BLaER1 (cell line): ENCODE data around the gene CHDH.

Experiments used
- H3K27ac ChIP-seq: shearing (Covaris generic); formaldehyde crosslinking; 2 replicates; pipeline ENCODE4 v1.8.1; 2022
- H3K27me3 ChIP-seq: shearing (Covaris generic); formaldehyde crosslinking; 2 replicates; pipeline ENCODE4 v1.8.1; 2022
- H3K36me3 ChIP-seq: shearing (Covaris generic); formaldehyde crosslinking; 2 replicates; pipeline ENCODE4 v1.8.1; 2022
- H3K4me1 ChIP-seq: shearing (Covaris generic); formaldehyde crosslinking; 2 replicates; pipeline ENCODE4 v1.8.1; 2022
- H3K4me2 ChIP-seq: shearing (Covaris generic); formaldehyde crosslinking; 2 replicates; pipeline ENCODE4 v1.8.1; 2022
- H3K4me3 ChIP-seq: shearing (Covaris generic); formaldehyde crosslinking; 2 replicates; pipeline ENCODE4 v1.8.1; 2022
- H3K9ac ChIP-seq: shearing (Covaris generic); formaldehyde crosslinking; 2 replicates; pipeline ENCODE4 v1.8.1; 2022
- H3K9me3 ChIP-seq: shearing (Covaris generic); formaldehyde crosslinking; 2 replicates; pipeline ENCODE4 v1.8.1; 2022
- H4K20me1 ChIP-seq: shearing (Covaris generic); formaldehyde crosslinking; 2 replicates; pipeline ENCODE4 v1.8.1; 2022
- Cebpa-rat ChIP-seq: shearing (Covaris generic); IDR thresholded peaks from 2 replicates; pipeline ENCODE4 v1.8.1; 2022

The CHDH gene

DNA sequence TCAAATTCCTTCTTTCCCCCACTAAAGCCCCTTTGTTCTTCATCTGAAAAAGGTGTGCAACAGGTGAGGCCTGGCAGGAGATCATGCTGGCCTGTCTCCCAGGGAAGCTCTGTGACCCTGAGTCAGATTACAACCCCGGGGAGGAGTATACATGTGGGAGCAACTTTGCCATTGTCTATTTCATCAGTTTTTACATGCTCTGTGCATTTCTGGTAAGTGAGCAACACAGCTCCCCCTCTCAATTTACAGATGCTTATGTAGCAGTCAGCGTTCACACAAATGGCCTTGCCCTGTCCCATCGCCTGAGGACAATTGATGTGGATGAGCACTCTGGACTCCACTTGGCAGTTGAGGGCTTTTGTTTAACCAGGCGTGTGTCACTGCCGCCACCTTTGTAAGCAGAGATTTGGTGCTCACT, 70.4 kb downstream of the CHDH start:
- H3K27ac ChIP-seq, result no peak overlapping the region
- H3K4me3 ChIP-seq, result no peak overlapping the region
- no peaks in the 10 kb centered on the region for H3K4me1 ChIP-seq
- H3K9ac ChIP-seq, result no peak overlapping the region
- H3K9me3 ChIP-seq, result no peaks in the 10 kb centered on the region
- H3K27me3 ChIP-seq, result no peaks in the 10 kb centered on the region
- H3K4me2 ChIP-seq, result no peak overlapping the region
- TF ChIP-seq Cebpa-rat, result no peak
- no peaks in the 10 kb centered on the region for H4K20me1 ChIP-seq
- no peaks in the 10 kb centered on the region for H3K36me3 ChIP-seq

DNA sequence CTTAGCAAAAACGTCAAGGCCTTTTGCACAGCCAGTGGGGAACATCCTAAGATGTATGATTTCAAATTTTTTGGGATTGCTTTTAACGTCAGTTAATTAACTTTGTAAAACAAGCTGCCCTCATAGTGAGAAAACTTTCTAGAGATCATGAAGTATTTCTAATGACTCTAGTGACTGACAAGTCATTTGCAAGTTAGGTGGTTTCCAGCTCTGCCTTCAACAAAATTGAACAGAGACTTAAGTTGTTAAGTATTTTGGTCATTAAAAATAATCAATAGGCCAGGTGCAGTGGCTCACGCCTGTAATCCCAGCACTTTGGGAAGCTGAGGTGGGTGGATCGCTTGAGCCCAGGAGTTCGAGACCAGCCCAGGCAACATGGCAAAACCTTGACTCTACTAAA, 71.2 kb downstream of the CHDH start:
- Histone ChIP-seq H3K9me3 (no peaks in the 10 kb centered on the region), H3K4me1 (no peaks in the 10 kb centered on the region), H3K4me3 (no peak overlapping the region), H3K9ac (no peak overlapping the region), H3K27ac (no peak overlapping the region), H3K4me2 (no peak overlapping the region), H3K36me3 (no peaks in the 10 kb centered on the region), H3K27me3 (no peaks in the 10 kb centered on the region), H4K20me1 (no peaks in the 10 kb centered on the region)
- TF ChIP-seq Cebpa-rat, result no peak

DNA sequence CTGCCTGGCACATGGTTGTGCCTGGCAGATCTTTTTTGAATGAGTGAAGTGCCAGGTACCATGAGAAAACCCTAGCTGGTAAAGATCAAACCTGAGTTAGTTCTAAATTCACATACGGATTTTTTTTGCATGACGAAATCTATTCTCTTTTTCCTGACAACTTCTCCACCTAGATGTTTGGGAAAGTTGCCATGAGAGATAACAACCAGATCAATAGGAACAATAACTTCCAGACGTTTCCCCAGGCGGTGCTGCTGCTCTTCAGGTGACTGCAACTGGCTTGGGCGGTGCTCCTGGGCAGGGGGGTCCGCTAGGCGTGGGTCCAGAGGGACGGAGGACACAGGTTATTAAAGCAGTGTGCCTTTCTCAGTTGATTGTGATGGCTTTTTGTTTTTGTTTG, 71.8 kb downstream of the CHDH start:
- Histone ChIP-seq H3K27ac (no peak overlapping the region), H3K9ac (no peak overlapping the region), H3K36me3 (no peaks in the 10 kb centered on the region), H4K20me1 (no peaks in the 10 kb centered on the region), H3K4me1 (peaks cover 4% of the 10 kb centered on the region; the same call in 1 of the 2 replicates), H3K4me3 (no peak overlapping the region), H3K27me3 (no peaks in the 10 kb centered on the region), H3K4me2 (no peak overlapping the region), H3K9me3 (no peaks in the 10 kb centered on the region)
- no peak for TF ChIP-seq Cebpa-rat

DNA sequence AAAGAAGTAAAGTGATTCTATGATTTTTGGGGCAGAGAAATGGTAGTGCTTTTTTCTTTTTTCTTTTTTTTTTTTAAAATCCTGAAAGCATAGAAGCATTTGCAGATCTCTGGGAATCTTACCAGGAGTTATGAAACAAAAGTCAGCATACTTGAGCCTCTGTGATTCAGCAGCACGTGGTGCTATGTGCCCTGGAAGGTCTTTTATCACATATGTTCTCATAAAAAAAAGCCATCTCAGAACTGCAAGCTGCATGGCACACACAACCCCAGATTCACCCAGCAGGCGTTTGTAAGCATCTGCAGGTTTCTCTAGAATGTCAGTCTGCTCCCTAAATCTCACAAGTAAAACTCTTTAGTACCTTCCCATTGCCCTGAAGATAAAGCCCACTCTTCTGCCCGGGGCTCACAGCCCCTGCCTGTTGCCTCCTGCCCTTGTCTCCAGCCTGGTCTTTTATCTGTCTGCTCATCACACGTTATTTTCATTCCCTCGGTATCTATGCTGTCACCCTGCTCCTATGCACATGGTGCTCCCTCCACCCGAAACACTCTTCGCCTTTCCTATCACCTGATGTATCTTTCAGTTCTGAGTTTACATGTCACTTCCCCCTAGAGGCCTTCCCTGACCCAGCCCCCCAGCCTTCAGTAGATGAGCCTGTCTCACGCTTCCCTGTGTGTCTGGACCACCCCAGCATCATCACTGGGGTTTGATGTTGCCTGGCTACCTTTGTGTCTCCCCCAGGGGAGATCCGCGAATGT, 72.4 kb downstream of the CHDH start:
- Histone ChIP-seq H3K9ac (no peak overlapping the region), H3K4me2 (no peak overlapping the region), H3K4me3 (no peak overlapping the region), H3K9me3 (no peaks in the 10 kb centered on the region), H3K36me3 (no peaks in the 10 kb centered on the region), H3K27me3 (no peaks in the 10 kb centered on the region), H3K4me1 (peaks cover 4% of the 10 kb centered on the region; the same call in 1 of the 2 replicates), H4K20me1 (no peaks in the 10 kb centered on the region), H3K27ac (no peak overlapping the region)
- no peak for TF ChIP-seq Cebpa-rat

DNA sequence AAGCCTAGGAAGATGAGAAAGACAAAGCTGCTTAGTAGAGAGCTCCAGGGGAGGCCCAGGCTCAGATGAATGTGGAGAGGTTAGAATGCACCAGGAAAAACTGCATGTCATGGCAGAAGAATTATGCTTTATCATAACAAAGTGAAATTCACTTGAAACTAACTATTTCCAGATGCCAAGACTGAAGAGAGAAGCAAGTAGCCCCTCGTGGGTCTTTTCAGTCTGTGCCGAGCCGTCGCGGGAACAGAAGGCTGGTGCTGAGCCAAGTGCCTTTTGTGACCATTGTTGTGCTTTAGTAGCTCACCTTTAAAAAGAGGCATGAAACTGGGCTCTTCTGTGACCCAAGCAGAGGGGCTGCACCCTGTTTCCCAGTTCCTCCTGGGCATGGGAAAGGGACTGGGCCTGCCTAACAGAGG, 73.2 kb downstream of the CHDH start:
- Histone ChIP-seq H3K9me3 (no peaks in the 10 kb centered on the region), H3K27me3 (no peaks in the 10 kb centered on the region), H3K4me3 (no peak overlapping the region), H3K9ac (no peak overlapping the region), H3K27ac (no peak overlapping the region), H4K20me1 (no peaks in the 10 kb centered on the region), H3K36me3 (no peaks in the 10 kb centered on the region), H3K4me1 (peaks cover 4% of the 10 kb centered on the region; the same call in 1 of the 2 replicates), H3K4me2 (no peak overlapping the region)
- TF ChIP-seq Cebpa-rat, result no peak

DNA sequence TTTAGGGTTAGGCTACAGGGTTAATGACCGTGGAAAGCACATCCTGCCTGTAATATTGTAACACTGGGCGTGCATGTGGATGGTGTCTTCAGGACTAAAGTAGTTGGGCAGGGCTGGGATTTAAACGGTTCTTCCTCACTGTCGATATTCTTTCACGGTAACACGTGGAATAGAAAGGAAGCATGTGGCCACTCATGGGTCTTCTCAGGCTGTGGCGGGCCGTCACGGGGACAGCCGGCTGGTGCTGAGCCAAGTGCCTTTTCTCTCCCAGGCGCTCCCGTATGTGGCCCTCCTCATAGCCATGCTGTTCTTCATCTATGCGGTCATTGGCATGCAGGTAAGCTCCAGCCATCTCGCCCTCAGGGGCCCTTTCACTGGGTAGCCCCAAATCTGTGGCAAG, 73.7 kb downstream of the CHDH start:
- no peak overlapping the region for H3K4me3 ChIP-seq
- H3K36me3 ChIP-seq, result no peaks in the 10 kb centered on the region
- no peak for TF ChIP-seq Cebpa-rat
- H3K9ac ChIP-seq, result no peak overlapping the region
- no peak overlapping the region for H3K27ac ChIP-seq
- no peak overlapping the region for H3K4me2 ChIP-seq
- H4K20me1 ChIP-seq, result no peaks in the 10 kb centered on the region
- peaks cover 4% of the 10 kb centered on the region; the same call in 1 of the 2 replicates for H3K4me1 ChIP-seq
- H3K27me3 ChIP-seq, result no peaks in the 10 kb centered on the region
- H3K9me3 ChIP-seq, result no peaks in the 10 kb centered on the region

DNA sequence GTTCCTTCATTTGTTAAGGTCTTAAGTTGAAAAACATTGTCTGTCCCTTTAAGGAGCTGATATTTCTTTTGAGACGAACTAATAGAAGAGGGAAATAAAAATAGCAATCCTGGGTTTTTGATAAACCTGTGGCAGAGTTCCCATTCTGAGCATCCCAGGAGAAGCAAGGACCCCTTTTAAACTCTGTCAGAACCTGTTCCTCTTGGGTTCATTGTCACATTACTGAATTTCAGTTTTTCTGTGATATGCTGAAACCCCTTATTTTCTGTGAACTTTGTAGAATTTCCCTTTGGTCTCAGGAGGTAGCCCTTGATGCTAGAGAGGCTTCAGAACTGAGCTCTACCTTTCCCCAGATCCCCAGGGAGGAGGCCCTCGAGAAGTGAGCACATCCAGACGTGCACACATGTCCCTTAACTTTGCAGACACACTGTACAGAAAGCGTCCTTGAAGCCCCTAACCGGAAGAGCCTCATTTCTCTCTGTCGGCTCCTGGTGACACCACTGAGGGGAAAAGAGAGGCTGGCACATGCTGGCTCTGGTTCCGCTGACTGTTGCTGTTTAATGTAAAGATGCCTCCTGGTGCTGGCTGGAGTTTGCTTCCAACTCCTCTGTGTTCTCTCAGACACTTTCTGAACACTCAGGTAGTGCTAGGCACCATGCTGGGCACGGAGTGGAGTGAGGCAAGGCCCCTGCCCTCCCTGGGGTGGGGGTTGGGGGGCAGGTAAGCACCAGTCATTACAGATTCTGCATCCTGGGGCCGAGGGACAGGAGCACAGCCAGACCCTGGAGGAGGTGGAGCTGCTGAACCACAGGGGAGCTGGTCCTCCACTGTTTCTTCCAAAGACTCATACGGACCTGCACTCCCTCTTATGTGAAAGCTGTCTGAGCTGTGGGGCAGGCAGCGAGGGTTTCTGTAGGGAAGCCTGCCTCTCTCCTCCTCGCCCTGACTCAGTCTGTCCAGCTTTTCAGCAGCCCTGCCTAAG, 77.5 kb downstream of the CHDH start:
- Histone ChIP-seq H3K27me3 (no peaks in the 10 kb centered on the region), H3K4me3 (no peak overlapping the region), H3K4me1 (peaks cover 4% of the 10 kb centered on the region; the same call in 1 of the 2 replicates), H3K27ac (no peak overlapping the region), H3K4me2 (no peak overlapping the region), H3K9me3 (no peaks in the 10 kb centered on the region), H3K9ac (no peak overlapping the region), H3K36me3 (no peaks in the 10 kb centered on the region), H4K20me1 (no peaks in the 10 kb centered on the region)
- no peak for TF ChIP-seq Cebpa-rat

DNA sequence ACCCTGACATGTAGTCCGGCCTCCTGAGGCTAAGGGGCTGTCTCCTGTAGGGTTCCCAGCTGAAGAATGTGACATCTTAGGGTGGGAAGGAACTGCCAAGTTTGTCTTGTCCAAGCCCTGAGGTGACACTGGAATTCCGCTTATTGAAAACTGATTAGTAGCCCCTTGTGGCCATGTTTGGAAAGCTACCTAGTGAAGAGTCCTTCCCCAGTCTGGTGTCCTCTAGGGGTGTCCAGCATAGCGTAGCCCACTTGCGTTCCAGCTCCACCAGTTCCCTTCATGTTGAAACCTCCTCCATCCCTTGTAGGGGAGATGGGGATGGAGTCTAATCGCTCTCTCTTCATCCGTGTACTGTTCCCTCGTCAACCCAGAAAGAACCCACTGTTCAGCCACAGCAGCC, 79.5 kb downstream of the CHDH start:
- Histone ChIP-seq H3K9me3 (no peaks in the 10 kb centered on the region), H3K4me1 (peaks cover 4% of the 10 kb centered on the region; the same call in 1 of the 2 replicates), H3K27me3 (no peaks in the 10 kb centered on the region), H3K9ac (no peak overlapping the region), H3K4me3 (no peak overlapping the region), H3K36me3 (no peaks in the 10 kb centered on the region), H4K20me1 (no peaks in the 10 kb centered on the region), H3K4me2 (no peak overlapping the region), H3K27ac (no peak overlapping the region)
- TF ChIP-seq Cebpa-rat, result no peak

DNA sequence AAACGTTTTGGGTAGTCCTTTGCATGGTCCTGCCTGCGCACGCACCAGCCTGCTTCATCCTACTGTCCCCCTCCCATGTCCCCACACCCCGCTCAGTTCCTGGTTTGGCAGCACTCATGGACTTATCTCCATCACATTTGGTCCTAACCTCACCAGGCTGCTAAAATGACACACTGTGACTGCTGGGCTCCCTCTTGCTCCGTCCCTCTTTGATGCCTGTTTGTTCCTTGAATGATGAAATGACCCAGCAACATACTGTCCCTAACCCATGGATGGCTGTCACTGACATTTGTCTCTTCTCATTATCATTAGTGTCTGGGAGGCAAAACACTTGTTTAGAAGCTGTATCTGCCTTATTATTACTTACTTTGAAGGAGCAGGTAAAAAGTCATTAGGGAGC, 80.5 kb downstream of the CHDH start:
- TF ChIP-seq Cebpa-rat, result no peak
- Histone ChIP-seq H3K4me3 (no peak overlapping the region), H3K9ac (no peak overlapping the region), H3K36me3 (no peaks in the 10 kb centered on the region), H3K27ac (no peak overlapping the region), H3K27me3 (no peaks in the 10 kb centered on the region), H3K9me3 (no peaks in the 10 kb centered on the region), H3K4me2 (no peak overlapping the region), H3K4me1 (peaks cover 4% of the 10 kb centered on the region; the same call in 1 of the 2 replicates), H4K20me1 (no peaks in the 10 kb centered on the region)
